Liver (tissue), 9 donors: ENCODE data around the gene ZNF423. TPM values are rescaled to one million over a fixed set of nuclear protein-coding genes. Genes with fewer than 3 reads are reported as not detected.

Source experiments
- DNase-seq: peaks from one replicate; pipeline ENCODE4 v3.0.0-alpha.2; 2017; ENCODE audit warnings: low spot score
- H3K27ac ChIP-seq, 2 donors: one replicate each; pipeline ENCODE4 v1.7.0; 2013; ENCODE audit warnings: inconsistent platforms in 2 of 2, low read length in 2 of 2, control low read depth in 1 of 2, low read depth in 1 of 2, mild to moderate bottlenecking in 1 of 2
- H3K27me3 ChIP-seq, 4 donors: one replicate each; pipeline versions ENCODE4 v1.6.1 to v1.7.0; 2013; ENCODE audit warnings: low read length in 3 of 4, inconsistent platforms in 1 of 4, mild to moderate bottlenecking in 1 of 4, moderate library complexity in 1 of 4; ENCODE audit not compliant: control insufficient read depth in 4 of 4, insufficient read depth in 4 of 4
- H3K36me3 ChIP-seq, 4 donors: one replicate each; pipeline versions ENCODE4 v1.6.1 to v1.7.0; 2013; ENCODE audit warnings: low read length in 3 of 4, mild to moderate bottlenecking in 3 of 4, low read depth in 1 of 4, moderate library complexity in 1 of 4; ENCODE audit not compliant: control insufficient read depth in 4 of 4, insufficient read depth in 3 of 4
- H3K4me1 ChIP-seq, 4 donors: one replicate each; pipeline versions ENCODE4 v1.6.1 to v1.7.0; 2013; ENCODE audit warnings: low read length in 3 of 4, mild to moderate bottlenecking in 3 of 4, moderate library complexity in 1 of 4; ENCODE audit not compliant: control insufficient read depth in 4 of 4, insufficient read depth in 4 of 4
- H3K4me3 ChIP-seq, 3 donors: one replicate each; pipeline versions ENCODE4 v1.6.1 to v1.7.0; 2013; ENCODE audit warnings: low read length in 3 of 3, control low read depth in 1 of 3, low read depth in 1 of 3, mild to moderate bottlenecking in 1 of 3
- H3K9ac ChIP-seq, 2 donors: one replicate each; pipeline ENCODE4 v1.7.0; 2013; ENCODE audit warnings: low read length in 2 of 2, mild to moderate bottlenecking in 2 of 2, moderate library complexity in 2 of 2, control low read depth in 1 of 2, low read depth in 1 of 2
- H3K9me3 ChIP-seq, 4 donors: one replicate each; pipeline versions ENCODE4 v1.6.1 to v1.7.0; 2013; ENCODE audit warnings: low read length in 3 of 4; ENCODE audit not compliant: control insufficient read depth in 4 of 4
- ATF3 ChIP-seq: IDR thresholded peaks from 2 replicates; pipeline ENCODE4 v1.6.1; 2016; ENCODE audit warnings: antibody characterized with exemption
- CTCF ChIP-seq: fragments of 150-350 bp; IDR thresholded peaks from 2 replicates; pipeline ENCODE4 v1.5.1; 2017; ENCODE audit warnings: improper control_type of control experiment, low read depth, low read length; ENCODE audit not compliant: missing input control
- EGR1 ChIP-seq, 2 donors: IDR thresholded peaks; 2 replicates each; pipeline ENCODE4 v1.6.1; 2016 to 2018; ENCODE audit warnings: antibody characterized with exemption in 2 of 2, low read depth in 2 of 2
- FOXA2 ChIP-seq: IDR thresholded peaks from 2 replicates; pipeline ENCODE4 v1.6.1; 2016; ENCODE audit warnings: antibody characterized with exemption
- GABPA ChIP-seq, 2 donors: IDR thresholded peaks in 1 of 2; conservative IDR thresholded peaks in 1 of 2; 2 replicates each; pipeline ENCODE4 v1.6.1; 2016; ENCODE audit warnings: antibody characterized with exemption in 2 of 2, mild to moderate bottlenecking in 1 of 2, moderate library complexity in 1 of 2
- HNF4A ChIP-seq, 2 donors: conservative IDR thresholded peaks; 2 replicates each; pipeline ENCODE4 v1.6.1; 2016; ENCODE audit warnings: antibody characterized with exemption in 2 of 2, mild to moderate bottlenecking in 2 of 2
- HNF4G ChIP-seq: IDR thresholded peaks from 2 replicates; pipeline ENCODE4 v1.6.1; 2016; ENCODE audit warnings: antibody characterized with exemption
- JUND ChIP-seq, 2 donors: IDR thresholded peaks; 2 replicates each; pipeline ENCODE4 v1.6.1; 2016; ENCODE audit warnings: antibody characterized with exemption in 2 of 2
- MAX ChIP-seq: IDR thresholded peaks from 2 replicates; pipeline ENCODE4 v1.6.1; 2016; ENCODE audit warnings: antibody characterized with exemption
- NR2F2 ChIP-seq: IDR thresholded peaks from 2 replicates; pipeline ENCODE4 v1.6.1; 2016; ENCODE audit warnings: antibody characterized with exemption
- RAD21 ChIP-seq, 2 donors: IDR thresholded peaks; 2 replicates each; pipeline ENCODE4 v1.6.1; 2016; ENCODE audit warnings: antibody characterized with exemption in 2 of 2, mild to moderate bottlenecking in 2 of 2
- REST ChIP-seq: IDR thresholded peaks from 2 replicates; pipeline ENCODE4 v1.6.1; 2016; ENCODE audit warnings: antibody characterized with exemption, mild to moderate bottlenecking
- RXRA ChIP-seq, 2 donors: IDR thresholded peaks; 2 replicates each; pipeline ENCODE4 v1.6.1; 2017 to 2018; ENCODE audit warnings: antibody characterized with exemption in 2 of 2, mild to moderate bottlenecking in 1 of 2
- SP1 ChIP-seq: IDR thresholded peaks from 2 replicates; pipeline ENCODE4 v1.6.1; 2018; ENCODE audit warnings: antibody characterized with exemption, mild to moderate bottlenecking
- TAF1 ChIP-seq: conservative IDR thresholded peaks from 2 replicates; pipeline ENCODE4 v1.6.1; 2016; ENCODE audit warnings: antibody characterized with exemption, mild to moderate bottlenecking
- YY1 ChIP-seq: IDR thresholded peaks from 2 replicates; pipeline ENCODE4 v1.6.1; 2016; ENCODE audit warnings: antibody characterized with exemption, mild to moderate bottlenecking
- WGBS: extraction: QIAGEN DNeasy Blood & Tissue Kit; methylation state at CpG from one replicate; pipeline ENCODE4 v1.1.7; 2013; 5-methylcytosine and 5-hydroxymethylcytosine counted together
- polyA plus RNA-seq, 2 donors: library from polyadenylated mRNA; stranded (reverse) in 1 of 2; unstranded in 1 of 2; fragments of 200-250 nt in 1 of 2; fragments of >200 nt in 1 of 2; fragmentation: Nextera tagmentation in 1 of 2; extraction: Ambion mirVana in 1 of 2; gene quantifications; one replicate each; pipeline versions ENCODE4 v1.2.1 to v1.2.3, GENCODE V29; 2013 to 2015
- total RNA-seq, 2 donors: library from RNA; depleted of rRNA; stranded (reverse); fragments of >200 nt; gene quantifications; one replicate each; pipeline ENCODE4 v1.2.3, GENCODE V29; 2014
- donor health status: healthy.
- donor health status: healthy.
- donor health status: healthy.
- donor health status: healthy.
- donor health status: healthy.

The ZNF423 gene
- total and polyA plus RNA-seq, 4 donors: 0.24 to 1.6 (median 0.39) TPM

GRCh38 chr16:49502136-49502881 lies 353.6 kb downstream of the ZNF423 start:
- WGBS: 88% methylated on average over 13 of the region's 13 CpGs
- H3K4me3 ChIP-seq: no peak overlapping the region
- H3K27ac ChIP-seq: no peak overlapping the region
- TF ChIP-seq MAX: no peak
- TF ChIP-seq JUND (IDR thresholded peaks at IDR 0.05): no peak
- no peak for TF ChIP-seq HNF4A (conservative IDR thresholded peaks at IDR 0.05)
- no peak for TF ChIP-seq NR2F2
- no peak for TF ChIP-seq YY1
- peaks cover 4 to 17% (median 14%) of the 10 kb centered on the region in 4 donors for H3K4me1 ChIP-seq
- H3K27me3 ChIP-seq: no peaks in the 10 kb centered on the region
- H3K36me3 ChIP-seq: no peaks in the 10 kb centered on the region
- no peak for DNase-seq
- no peaks in the 10 kb centered on the region for H3K9me3 ChIP-seq
- H3K9ac ChIP-seq: no peak overlapping the region

- 86% methylated on average over 7 of the region's 7 CpGs for WGBS
- peaks cover 4 to 17% (median 14%) of the 10 kb centered on the region in 4 donors for H3K4me1 ChIP-seq
- DNase-seq: no peak
- no peak overlapping the region for H3K9ac ChIP-seq
- no peaks in the 10 kb centered on the region for H3K36me3 ChIP-seq
- H3K9me3 ChIP-seq: no peaks in the 10 kb centered on the region
- no peaks in the 10 kb centered on the region for H3K27me3 ChIP-seq
- H3K27ac ChIP-seq: no peak overlapping the region
- H3K4me3 ChIP-seq: no peak overlapping the region
- TF ChIP-seq REST: no peak
- no peak for TF ChIP-seq HNF4G
- TF ChIP-seq EGR1 (IDR thresholded peaks at IDR 0.05; ENCODE audit: low read depth in 2 of 2): no peak
- TF ChIP-seq NR2F2: no peak
- no peak for TF ChIP-seq RXRA (IDR thresholded peaks at IDR 0.05)
- no peak for TF ChIP-seq SP1
- TF ChIP-seq FOXA2: no peak
- TF ChIP-seq HNF4A (conservative IDR thresholded peaks at IDR 0.05): no peak
- TF ChIP-seq YY1: no peak
- no peak for TF ChIP-seq TAF1
- no peak for TF ChIP-seq GABPA (IDR thresholded peaks at IDR 0.05 in 1 of 2, conservative IDR thresholded peaks at IDR 0.05 in 1 of 2)
- no peak for TF ChIP-seq CTCF
- TF ChIP-seq JUND (IDR thresholded peaks at IDR 0.05): no peak
- TF ChIP-seq RAD21 (IDR thresholded peaks at IDR 0.05): no peak
- TF ChIP-seq MAX: no peak
- TF ChIP-seq ATF3: no peak
These were observed 355.9 kb downstream of the ZNF423 start for GRCh38 chr16:49499869-49500610.
